Left colon (tissue), 2 donors: ENCODE measurements around the gene ARG2. TPM values are rescaled to one million over a fixed set of nuclear protein-coding genes. Genes with fewer than 3 reads are reported as not detected.

Experiments used
- ATAC-seq: fragments of 200-7000 bp; cut with Tn5 transposase; one replicate; pipeline ENCODE4 v1.9.1; 2020; ENCODE audit warnings: mild to moderate bottlenecking, moderate library complexity
- DNase-seq, 2 donors: peaks; one replicate each; pipeline ENCODE4 v3.0.0-alpha.2; 2020
- intact Hi-C, 2 donors: fragments of 100-400 bp; cut with DNase I in 1 of 2; cut with micrococcal nuclease in 1 of 2; formaldehyde crosslinking; loops; one replicate each; pipeline versions ENCODE4 v1.11.2 to v1.14.0; 2022; cut with DNase I, micrococcal nuclease
- total RNA-seq, 2 donors: library from RNA; stranded (reverse); fragmentation: NEBNext Ultra II Directional; extraction: Animal tissue kit (Norgen Biotek cat#: 25700); gene quantifications; one replicate each; pipeline ENCODE4 v1.2.1, GENCODE V29; 2021
- donor health status: DM: no; HTN: no; CAD: no.
- donor health status: DM: yes; HTN: yes; CAD: no.

ARG2 gene
- total RNA-seq, 2 donors from 2014 or later = 0.85 to 18.1 TPM

GRCh38 chr14:67665868-67666267, 46.1 kb downstream of the ARG2 start:
- ATAC-seq = no peak
- intact Hi-C loops = loop anchor here in 1 of 2 donors (2.0 kb wide), 1 partner anchor 47 kb away; the partner anchor contains the start of gene ARG2
- no peak for DNase-seq

DNA sequence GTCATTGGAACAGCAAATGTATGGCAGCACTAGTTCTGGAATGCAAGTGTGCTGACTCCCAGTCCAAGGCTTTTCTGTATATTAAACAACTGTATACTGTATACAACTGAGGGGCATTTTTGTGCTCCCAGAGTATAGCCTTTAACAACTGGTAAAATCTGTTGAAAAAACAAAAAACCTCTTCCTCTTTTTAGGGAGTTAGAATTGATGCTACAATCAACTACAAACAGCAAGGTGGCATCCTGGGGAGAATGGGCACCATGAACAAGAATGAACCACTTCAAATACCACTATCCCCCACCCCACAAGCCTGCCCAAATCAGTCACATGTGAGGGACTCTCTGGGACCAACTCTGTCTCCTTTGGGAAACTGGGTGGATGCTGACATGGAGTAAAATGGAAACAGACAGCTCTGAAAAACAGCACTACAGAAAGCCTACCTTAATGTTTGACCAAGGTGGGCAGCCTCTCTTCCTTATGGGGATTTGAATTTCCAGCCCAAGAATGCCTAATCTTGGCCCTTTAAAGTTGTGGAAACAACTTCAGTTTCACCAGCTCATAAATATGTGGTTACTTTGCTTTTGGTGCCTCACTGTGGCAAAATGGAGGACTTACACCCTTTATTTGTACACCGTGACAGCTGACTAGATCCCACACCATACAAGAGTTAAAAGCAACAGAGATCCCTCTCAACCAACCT, 47.2 kb downstream of the ARG2 start:
- peak; percentile 81 for ATAC-seq
- no peak for DNase-seq
- intact Hi-C loops = loop anchor here in 1 of 2 donors (2.0 kb wide), 1 partner anchor 48 kb away; the partner anchor contains the start of gene ARG2

DNA sequence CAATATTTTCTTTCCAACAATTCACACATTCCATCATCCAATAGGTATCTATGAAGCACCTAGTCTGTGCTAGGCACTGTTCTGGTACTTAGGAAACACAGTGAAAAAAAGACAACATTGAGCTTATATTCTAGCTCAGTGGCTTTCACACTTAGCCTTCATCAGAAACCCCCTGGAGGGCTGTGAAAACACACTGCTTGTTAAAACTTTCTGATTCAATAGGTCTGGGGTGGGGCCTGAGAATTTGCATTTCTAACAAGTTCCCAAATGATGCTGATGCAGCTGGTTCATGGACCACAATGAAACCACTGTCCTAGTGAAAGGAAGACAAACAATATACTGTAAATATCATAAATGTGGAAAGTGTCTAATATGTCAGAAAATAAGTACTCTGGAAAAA, 48.8 kb downstream of the ARG2 start:
- no peak for ATAC-seq
- intact Hi-C loops = no loop called here

GRCh38 chr14:67673451-67673850, 53.7 kb downstream of the ARG2 start:
- ATAC-seq (no peak), DNase-seq (no peak)
- intact Hi-C loops = no loop called here

More for the DNA sequence above, 48.8 kb downstream of the ARG2 start:
- DNase-seq = no peak

GRCh38 chr14:67674139-67674479, 54.4 kb downstream of the ARG2 start:
- intact Hi-C loops = no loop called here
- ATAC-seq = peak; percentile 86
- DNase-seq = peak; percentile 72 to 82

DNA sequence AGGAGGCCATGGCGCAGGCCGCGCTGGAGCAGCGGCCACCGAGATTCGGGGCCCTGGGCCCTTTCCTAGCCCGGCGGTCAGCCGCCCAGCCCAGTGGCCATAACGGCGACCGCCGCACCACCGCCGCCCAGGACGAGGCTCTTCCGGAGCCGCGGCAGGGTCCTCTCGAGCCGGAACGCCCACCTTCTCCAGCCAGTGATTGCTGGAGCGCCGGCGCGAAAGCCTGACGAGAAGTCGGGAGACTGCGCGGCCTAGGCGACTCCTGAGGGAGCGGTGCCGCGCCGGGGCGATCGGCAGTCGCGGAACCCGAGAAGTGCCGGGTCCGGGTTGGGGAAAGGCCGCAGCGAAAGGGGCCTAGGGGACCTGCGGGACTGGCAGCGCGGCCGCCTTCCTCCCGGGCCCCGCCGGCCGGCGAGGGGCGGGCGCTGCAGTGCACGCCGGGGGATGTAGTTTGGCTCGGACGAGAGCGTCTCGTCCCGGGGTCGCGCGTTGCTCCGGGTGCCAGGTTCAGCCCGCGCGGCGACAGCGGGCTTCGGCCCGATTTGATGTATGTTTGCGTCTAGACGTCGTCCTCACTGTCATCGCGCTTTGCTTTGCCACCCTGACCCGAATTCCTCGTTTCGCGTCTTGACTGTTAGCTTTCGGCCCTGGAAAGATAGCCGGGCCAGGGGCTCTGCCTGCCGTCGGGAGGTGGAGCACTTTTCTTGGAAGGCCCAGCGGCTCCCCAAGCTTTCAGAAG, 54.9 kb downstream of the ARG2 start, which contains the start of gene VTI1B:
TSS of gene VTI1B (minus strand) at position 153 of the 739 bp plus-strand sequence. CDS start at position 10, 143 bp downstream.
- DNase-seq (peak; percentile 73 to 86), ATAC-seq (peak; percentile 91)
- intact Hi-C loops = no loop called here

- ATAC-seq = no peak
- intact Hi-C loops = no loop called here
- no peak for DNase-seq
These were observed 55.5 kb downstream of the ARG2 start for GRCh38 chr14:67675219-67675582.

GRCh38 chr14:67679006-67679405, 59.3 kb downstream of the ARG2 start:
- ATAC-seq (no peak), DNase-seq (no peak)
- intact Hi-C loops = no loop called here

- intact Hi-C loops = no loop called here
- DNase-seq = no peak
- ATAC-seq = no peak
These were observed 60.4 kb downstream of the ARG2 start for GRCh38 chr14:67680121-67680602.

- intact Hi-C loops = no loop called here
- ATAC-seq (peak; percentile 60), DNase-seq (no peak)
These were observed 61.2 kb downstream of the ARG2 start for GRCh38 chr14:67680941-67681340.

DNA sequence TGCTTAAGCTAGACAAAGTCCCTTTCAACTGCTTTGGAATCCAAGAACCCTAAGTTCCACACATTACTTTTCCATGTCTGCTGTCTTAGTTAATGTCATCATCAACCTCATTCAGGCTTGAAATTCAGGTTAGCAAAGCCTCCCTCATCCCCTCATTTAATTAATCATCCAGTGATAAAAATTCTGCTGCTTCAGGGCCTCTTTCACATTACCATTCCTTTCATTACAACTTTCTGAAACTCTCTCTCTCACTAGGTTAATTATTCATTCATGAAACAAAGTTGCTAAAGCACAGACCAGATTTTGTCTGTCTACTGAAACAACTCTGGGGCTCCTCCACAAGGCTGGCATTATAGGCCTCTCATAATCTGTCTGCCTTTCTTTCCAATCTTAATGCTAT, 64.1 kb downstream of the ARG2 start:
- ATAC-seq (no peak), DNase-seq (no peak)
- intact Hi-C loops = no loop called here

GRCh38 chr14:67690011-67690410, 70.3 kb downstream of the ARG2 start:
- DNase-seq = no peak
- no peak for ATAC-seq
- intact Hi-C loops = no loop called here

DNA sequence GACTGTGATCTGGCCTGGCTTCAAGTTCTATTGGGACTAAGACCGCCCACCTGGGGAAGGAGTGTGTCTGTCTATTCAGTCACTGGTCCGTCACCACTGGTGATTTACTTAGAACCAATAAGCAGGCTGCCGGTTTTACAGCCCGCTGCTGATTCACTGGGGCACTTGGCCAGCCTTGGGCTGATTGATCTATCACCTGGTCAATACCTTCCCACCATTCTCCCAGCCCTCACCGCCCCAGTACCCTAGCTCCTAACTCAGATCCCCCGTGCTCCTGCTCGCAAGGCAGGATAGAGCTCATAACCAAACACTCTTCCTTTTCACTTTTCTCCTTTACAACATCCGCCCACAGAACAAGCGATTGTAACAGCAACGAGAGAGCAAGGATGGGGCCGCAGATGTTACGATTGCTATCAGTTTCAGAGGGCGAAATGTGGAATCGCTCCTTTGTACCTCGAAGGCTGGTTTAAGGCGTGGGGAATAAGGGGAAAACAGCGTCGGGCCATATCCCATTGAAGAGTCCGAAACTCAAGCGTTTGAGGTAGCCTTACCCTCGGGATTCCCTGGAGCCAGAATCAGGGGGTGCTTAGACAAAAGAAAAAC, 75.2 kb downstream of the ARG2 start:
- ATAC-seq = peak; percentile 94
- DNase-seq = peak; percentile 84 to 94
- intact Hi-C loops = no loop called here

- intact Hi-C loops = no loop called here
- DNase-seq (peak; percentile 86 to 92), ATAC-seq (peak; percentile 94)
These were observed 75.8 kb downstream of the ARG2 start, which contains the start of gene RDH11 for GRCh38 chr14:67695394-67695949. Gene RDH11 (minus strand): TSS chr14:67695764. CDS start chr14:67695703, 61 bp downstream.

- intact Hi-C loops = no loop called here
- DNase-seq (no peak), ATAC-seq (no peak)
These were observed 77.3 kb downstream of the ARG2 start for GRCh38 chr14:67697006-67697405.

- ATAC-seq (no peak), DNase-seq (no peak)
- intact Hi-C loops = no loop called here
These were observed 78.5 kb downstream of the ARG2 start for GRCh38 chr14:67698179-67698578.
